Kidney (tissue), 14 donors: ENCODE data around the gene TLE3. TPM values are rescaled to one million over a fixed set of nuclear protein-coding genes. Genes with fewer than 3 reads are reported as not detected.
"Not testable (repeated sequence)": the region's sequence is repeated elsewhere in the genome, so short reads cannot be mapped to it uniquely, and the experiment has no call there.

Source experiments
- DNase-seq, 5 donors: peaks; one replicate each; pipeline ENCODE4 v3.0.0-alpha.2; 2013 to 2020
- FAIRE-seq: peaks from 2 replicates; lab custom pipeline; 2012; peaks lifted over from hg19 to GRCh38; lab: Jason Lieb, UNC
- H3K27ac ChIP-seq, 2 donors: one replicate each; pipeline ENCODE4 v1.7.0; 2013; ENCODE audit warnings: low read depth in 2 of 2, low read length in 2 of 2, inconsistent platforms in 1 of 2
- H3K27me3 ChIP-seq: one replicate; pipeline ENCODE4 v1.7.1; 2013; ENCODE audit warnings: low read length, inconsistent platforms; ENCODE audit not compliant: control insufficient read depth, insufficient read depth
- H3K36me3 ChIP-seq, 3 donors: one replicate each; pipeline versions ENCODE4 v1.7.0 to v1.7.1; 2013; ENCODE audit warnings: low read length in 3 of 3, control low read depth in 1 of 3, inconsistent platforms in 1 of 3; ENCODE audit not compliant: insufficient read depth in 3 of 3, control insufficient read depth in 2 of 3
- H3K4me1 ChIP-seq, 3 donors: one replicate each; pipeline versions ENCODE4 v1.7.0 to v1.7.1; 2013; ENCODE audit warnings: low read length in 3 of 3, inconsistent platforms in 1 of 3, low read depth in 1 of 3; ENCODE audit not compliant: control insufficient read depth in 2 of 3, insufficient read depth in 2 of 3
- H3K4me3 ChIP-seq, 3 donors: one replicate each; pipeline versions ENCODE4 v1.7.0 to v1.8.1; 2013; ENCODE audit warnings: low read length in 3 of 3, control low read depth in 1 of 3, inconsistent platforms in 1 of 3
- H3K9ac ChIP-seq, 3 donors: one replicate each; pipeline versions ENCODE4 v1.7.0 to v1.7.1; 2013; ENCODE audit warnings: low read length in 3 of 3, control low read depth in 1 of 3, inconsistent platforms in 1 of 3
- H3K9me3 ChIP-seq, 3 donors: one replicate each; pipeline versions ENCODE4 v1.7.0 to v1.7.1; 2013; ENCODE audit warnings: low read length in 3 of 3, control low read depth in 1 of 3, inconsistent platforms in 1 of 3; ENCODE audit not compliant: control insufficient read depth in 2 of 3, insufficient read depth in 1 of 3
- CTCF ChIP-seq: IDR thresholded peaks from 3 replicates; pipeline ENCODE4 v1.5.1; 2012; ENCODE audit warnings: mild to moderate bottlenecking, moderate library complexity, borderline replicate concordance; ENCODE audit not compliant: insufficient read depth; ENCODE audit errors: extremely low read depth
- intact Hi-C: fragments of 100-400 bp; cut with DNase I; formaldehyde crosslinking; loops from one replicate; pipeline ENCODE4 v1.11.1; 2022
- polyA plus RNA-seq: library from polyadenylated mRNA; stranded (reverse); fragments of 350-450 nt; fragmentation: Illumina TruSeq; extraction: RNeasy Lipid Tissue Mini Kit (QIAGEN cat#74804); gene quantifications from one replicate; pipeline ENCODE4 v1.2.3, GENCODE V29; 2014; ENCODE audit warnings: low read depth, low replicate concordance; ENCODE audit not compliant: insufficient read depth
- total RNA-seq: library from RNA; stranded (reverse); fragmentation: NEBNext Ultra II Directional; extraction: Animal tissue kit (Norgen Biotek cat#: 25700); gene quantifications from one replicate; pipeline ENCODE4 v1.2.1, GENCODE V29; 2021
- donor health status: control.
- donor health status: control.
- donor health status: control.
- donor health status: control.
- donor health status: control.
- donor health status: DM: yes; HTN: yes; CAD: no.
- donor health status: Normal renal cell carcinoma (clear cell type).

The TLE3 gene
- total and polyA plus RNA-seq, 2 donors from 2014 or later, result 10.3 to 71.7 TPM

- no peak for FAIRE-seq
- H3K36me3 ChIP-seq, result no peaks in the 10 kb centered on the region
- H3K4me3 ChIP-seq, result no peak overlapping the region
- no peaks in the 10 kb centered on the region for H3K9me3 ChIP-seq
- no peak overlapping the region for H3K9ac ChIP-seq
- intact Hi-C loops, result no loop called here
- DNase-seq, result no peak
- H3K27me3 ChIP-seq, result no peaks in the 10 kb centered on the region
- peaks cover 4 to 12% (median 5%) of the 10 kb centered on the region in 3 donors for H3K4me1 ChIP-seq
- no peak overlapping the region for H3K27ac ChIP-seq
- no peak for TF ChIP-seq CTCF
These were observed 15.6 kb upstream of the TLE3 start for GRCh38 chr15:70113304-70113700.

GRCh38 chr15:70112572-70113303, 15.0 kb upstream of the TLE3 start:
- intact Hi-C loops, H3K4me3 ChIP-seq, FAIRE-seq: not testable (repeated sequence)

GRCh38 chr15:70112074-70112395, 14.3 kb upstream of the TLE3 start:
- DNase-seq, result no peak
- TF ChIP-seq CTCF, result no peak
- intact Hi-C loops, result no loop called here
- Histone ChIP-seq H3K9ac (peak overlapping the region in 1 of 3 donors; percentile 38), H3K9me3 (no peaks in the 10 kb centered on the region), H3K27me3 (no peaks in the 10 kb centered on the region), H3K36me3 (no peaks in the 10 kb centered on the region), H3K4me3 (peak overlapping the region in 1 of 3 donors; percentile 27), H3K27ac (peak overlapping the region; percentile 63 to 69), H3K4me1 (peaks cover 4 to 12% (median 5%) of the 10 kb centered on the region in 3 donors)
- no peak for FAIRE-seq

More at GRCh38 chr15:70112572-70113303, 15.0 kb upstream of the TLE3 start:
- DNase-seq, H3K9me3 ChIP-seq, H3K27me3 ChIP-seq, H3K9ac ChIP-seq, H3K27ac ChIP-seq, H3K36me3 ChIP-seq: not testable (repeated sequence)
- peaks cover 4 to 12% (median 5%) of the 10 kb centered on the region in 3 donors for H3K4me1 ChIP-seq

- Histone ChIP-seq H3K9me3 (no peaks in the 10 kb centered on the region), H3K36me3 (no peaks in the 10 kb centered on the region), H3K27me3 (no peaks in the 10 kb centered on the region), H3K4me1 (peaks cover 4 to 12% (median 5%) of the 10 kb centered on the region in 3 donors), H3K4me3 (peak overlapping the region in 1 of 3 donors; percentile 27), H3K27ac (peak overlapping the region; percentile 63 to 69), H3K9ac (peak overlapping the region in 1 of 3 donors; percentile 38)
- intact Hi-C loops, result no loop called here
- peak; percentile 10 for TF ChIP-seq CTCF
- FAIRE-seq, result no peak
- DNase-seq, result peak in 4 of 5 donors; percentile 89 to 95 (median 92)
These were observed 13.7 kb upstream of the TLE3 start for GRCh38 chr15:70111203-70112073.
